Measurements from ENCODE around the gene PALMD.

The PALMD gene

DNA sequence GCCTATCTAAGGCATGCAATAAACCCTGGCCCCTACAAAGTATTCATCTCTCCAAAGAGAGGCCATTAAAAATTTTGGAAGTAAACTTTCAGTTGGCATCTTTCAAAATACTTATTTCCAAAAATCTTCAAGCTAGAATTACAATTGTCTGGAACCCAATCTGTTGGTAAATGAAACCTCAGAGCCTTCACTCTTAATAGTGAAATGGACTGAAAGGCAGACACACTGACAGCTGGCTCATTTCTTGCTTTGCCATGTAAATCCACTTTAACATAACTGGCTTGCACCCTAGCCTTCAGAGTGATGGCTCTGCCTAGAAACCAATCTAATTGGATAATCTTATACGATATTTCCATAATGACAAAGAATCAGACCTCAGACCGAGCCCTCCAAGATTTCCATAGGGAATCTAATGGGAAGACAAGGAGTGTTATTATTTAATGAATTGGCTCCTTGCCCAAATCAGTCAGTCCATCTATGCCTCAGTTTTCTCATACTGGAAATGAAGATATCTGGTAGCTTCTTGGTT, 9.2 kb upstream of the PALMD start:
- no peak for DNase-seq

DNA sequence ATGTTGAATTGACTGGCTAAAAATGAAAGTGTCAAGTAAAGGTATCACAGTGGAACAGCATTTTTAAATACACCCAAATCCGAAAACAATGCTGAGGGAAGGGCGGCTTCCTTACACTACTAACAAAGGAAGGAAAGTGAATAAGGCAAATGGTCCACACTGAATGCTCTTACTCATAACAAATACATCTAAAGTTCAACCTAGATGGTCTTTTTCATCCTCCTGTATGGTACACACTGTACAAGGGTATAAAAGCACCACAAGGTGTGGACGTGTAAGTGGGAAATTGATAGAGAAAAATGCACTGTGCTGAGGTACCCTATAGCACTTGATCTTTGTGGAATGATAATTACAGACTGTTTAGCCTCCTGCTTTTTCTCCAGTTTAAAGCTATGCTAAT, 7.1 kb upstream of the PALMD start:
- DNase-seq: no peak

DNA sequence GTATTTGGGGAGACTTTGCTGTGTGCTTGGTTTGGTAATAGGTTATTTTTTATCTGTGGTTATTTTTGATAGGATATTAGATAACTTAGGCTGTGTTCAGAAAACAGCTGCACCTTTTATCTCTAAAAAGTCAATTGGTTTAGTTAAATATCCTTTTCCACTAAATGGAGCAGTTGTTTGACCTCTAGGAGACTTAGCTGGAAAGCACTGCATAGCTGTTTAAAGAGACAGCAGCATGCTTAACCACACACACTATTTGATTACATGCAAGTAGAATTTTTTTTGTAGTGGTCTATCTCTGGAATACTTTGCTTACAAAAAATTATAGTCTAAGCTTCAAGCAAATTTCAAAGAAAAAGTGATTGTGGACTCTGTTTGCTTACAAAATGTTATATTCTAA, 6.5 kb upstream of the PALMD start:
- no peak for DNase-seq

DNA sequence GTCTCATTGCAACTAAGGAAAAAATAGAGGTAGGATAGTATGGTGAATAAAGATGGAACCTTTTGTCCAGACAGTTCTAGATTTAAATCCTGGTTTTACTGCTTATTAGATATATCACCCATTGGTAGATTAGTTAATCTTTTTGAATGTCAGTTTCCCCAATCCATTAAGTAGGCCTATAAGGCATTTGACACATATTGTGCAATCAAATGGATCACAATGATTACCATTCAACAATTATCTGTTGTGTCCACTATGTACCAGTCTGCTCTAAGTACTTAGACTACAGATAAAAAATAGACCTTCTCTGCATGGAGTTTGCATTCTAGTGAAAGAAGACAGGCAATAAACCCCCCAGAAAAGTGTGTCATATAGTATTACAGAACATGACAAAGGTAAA, 6.0 kb upstream of the PALMD start:
- no peak for DNase-seq

DNA sequence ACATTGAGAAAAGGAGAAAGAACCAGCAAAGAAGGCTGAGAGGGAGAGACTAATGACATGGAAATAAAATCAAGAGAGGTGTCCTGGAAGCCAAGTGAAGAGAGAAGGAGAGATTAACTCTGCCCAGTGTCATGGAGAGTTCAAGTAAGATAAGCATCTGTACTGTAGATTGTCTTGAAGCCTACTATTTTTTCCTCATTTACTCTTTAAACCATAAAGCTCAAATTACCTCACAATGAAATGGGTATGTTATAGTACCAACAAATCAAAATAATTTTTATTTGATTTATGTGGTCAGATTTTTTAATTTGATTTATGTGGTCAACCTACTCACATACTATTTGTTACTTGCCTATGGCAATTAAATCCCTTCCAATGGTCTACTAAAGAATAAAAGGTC, 5.2 kb upstream of the PALMD start:
- DNase-seq: no peak

DNA sequence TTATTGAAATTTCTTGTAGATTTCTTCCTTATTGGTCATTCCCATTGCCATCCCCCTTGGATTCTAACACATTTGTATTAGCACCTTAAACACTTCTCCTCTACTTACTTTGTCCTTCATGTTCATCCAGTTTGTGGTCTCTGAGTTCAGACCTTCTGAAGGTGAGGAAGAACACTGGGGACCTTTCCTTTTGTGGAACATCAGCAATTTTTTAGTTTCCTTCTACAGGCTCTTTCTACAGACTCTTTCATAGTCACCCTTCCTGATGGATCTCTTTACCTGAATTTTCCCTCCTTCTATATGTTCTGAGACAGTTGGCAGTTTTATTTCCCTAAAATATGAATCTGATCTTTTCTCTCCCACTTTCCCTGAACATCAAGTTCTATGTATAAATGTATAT, 4.4 kb upstream of the PALMD start:
- no peak for DNase-seq

DNA sequence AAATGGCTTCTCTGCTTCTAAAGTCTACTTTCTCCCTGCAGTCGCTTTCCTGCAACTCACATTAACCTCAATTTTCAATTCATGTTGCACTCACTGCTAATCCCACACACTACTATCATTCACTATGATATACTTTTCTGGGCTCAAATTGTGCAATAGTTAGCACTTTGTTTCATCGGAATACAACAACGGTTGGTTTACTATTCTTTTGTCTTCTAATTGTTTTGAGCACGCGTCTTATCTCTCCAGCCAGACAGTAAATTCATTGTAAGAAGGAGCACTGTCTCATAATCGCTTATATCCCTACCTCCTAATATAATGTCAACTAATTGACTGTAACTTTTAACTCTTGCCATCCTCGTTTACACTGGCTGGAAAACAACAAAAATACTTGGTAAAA, 3.9 kb upstream of the PALMD start:
- DNase-seq: no peak

DNA sequence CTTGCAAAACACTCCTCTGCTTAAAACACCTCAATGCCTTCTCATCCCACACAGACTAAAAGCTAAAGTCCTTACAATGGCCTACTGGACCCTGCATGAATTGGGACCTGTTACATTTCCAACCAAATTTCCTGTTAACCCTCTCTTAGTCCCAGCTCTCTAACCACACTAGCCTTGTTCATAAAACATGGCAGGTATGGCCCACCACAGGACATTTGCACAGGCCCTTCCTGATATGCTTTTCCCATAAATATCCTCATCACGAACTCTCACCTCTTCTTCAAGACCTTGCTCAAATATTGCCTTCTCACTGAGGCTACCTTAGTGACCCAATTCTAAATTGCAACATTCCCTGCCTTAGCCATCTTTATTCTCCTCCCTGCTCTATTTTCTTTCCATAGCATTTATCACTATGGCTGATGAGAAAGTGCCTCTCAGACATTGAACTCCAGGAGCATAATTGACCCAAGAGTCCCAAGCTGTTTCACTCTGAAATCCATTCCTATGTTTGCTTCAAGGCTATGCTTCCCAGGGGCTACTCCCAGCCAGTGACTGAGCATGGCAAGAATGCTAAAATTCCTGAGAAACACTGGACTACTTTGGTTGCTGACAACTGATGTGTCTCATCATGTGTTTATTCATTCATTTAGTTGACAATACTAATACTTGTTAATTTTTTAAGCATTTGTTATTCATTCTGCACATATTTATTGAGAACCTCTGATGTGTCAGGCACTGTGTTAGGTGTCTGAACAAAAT, 2.7 kb upstream of the PALMD start:
- no peak for DNase-seq

DNA sequence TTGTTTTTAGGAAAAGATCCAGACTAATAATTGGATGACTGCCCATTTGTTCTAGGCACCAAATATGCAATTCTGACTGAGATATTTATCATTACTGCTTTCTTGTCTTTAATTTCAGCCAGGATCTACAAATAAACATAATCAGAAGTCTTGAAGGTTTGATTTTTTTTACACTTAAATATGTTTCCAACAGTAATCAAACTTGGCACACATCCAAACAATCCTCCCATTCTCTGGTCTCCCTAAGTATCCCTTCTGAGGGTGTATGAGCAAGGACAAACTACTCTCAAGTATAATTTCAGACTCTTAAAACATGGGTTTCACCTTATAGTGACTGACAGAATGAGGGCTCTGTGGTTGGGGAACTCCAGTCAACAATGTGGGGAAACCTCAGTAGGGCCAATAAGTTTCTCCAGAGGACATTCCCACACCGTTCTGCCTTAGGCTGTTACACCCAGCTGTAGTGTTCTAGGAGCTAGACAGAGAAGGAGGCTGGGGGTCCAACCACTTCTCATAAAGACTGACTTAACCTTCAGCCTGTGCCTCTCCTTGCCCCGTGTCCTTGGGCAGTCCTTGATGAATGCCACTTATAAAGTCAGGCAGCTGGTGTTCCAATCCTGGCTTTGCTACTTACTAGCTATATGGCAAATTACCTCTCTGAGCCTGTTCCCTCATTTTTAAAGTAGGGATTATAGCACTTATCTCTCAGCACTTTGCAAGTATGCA, 1.5 kb upstream of the PALMD start:
- no peak for DNase-seq

DNA sequence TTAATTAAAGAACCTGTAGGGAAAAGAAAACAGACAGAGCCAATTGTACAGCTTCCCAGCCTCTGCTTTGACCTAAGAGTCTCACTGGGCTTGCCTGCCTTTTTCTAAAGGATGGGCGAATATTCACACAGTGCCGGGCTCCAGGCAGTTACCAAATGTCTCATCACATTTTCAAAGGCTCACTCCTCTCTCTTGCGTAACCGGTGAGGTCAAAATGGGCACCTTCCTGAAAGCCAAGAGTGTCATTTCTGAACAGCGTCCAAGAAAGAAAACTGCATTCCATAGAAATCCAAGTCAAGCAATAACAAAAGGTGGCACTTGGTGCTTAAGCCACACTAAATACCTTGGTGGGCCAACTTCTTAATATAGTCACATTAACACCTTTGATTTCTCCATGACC, 710 bp upstream of the PALMD start:
- no peak for DNase-seq

DNA sequence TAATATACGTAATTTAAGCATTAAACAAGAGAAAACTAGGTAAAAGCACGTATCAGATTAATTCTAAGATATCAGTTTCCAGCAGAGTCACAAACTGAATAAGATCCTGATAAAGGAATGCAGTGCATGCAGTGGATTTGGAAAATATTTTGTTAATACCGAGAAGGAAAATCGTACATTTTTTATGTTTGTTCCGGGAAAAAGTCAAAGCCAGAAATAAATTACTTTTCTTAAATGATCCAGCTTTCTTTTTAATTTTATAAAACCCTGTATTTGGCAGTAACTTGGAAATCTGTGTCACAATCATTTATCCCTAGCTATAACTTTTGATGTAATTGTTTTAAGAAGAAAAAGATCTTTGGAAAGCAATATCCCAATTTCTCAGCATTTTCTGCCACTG, 955 bp downstream of the PALMD start:
- no peak for DNase-seq

DNA sequence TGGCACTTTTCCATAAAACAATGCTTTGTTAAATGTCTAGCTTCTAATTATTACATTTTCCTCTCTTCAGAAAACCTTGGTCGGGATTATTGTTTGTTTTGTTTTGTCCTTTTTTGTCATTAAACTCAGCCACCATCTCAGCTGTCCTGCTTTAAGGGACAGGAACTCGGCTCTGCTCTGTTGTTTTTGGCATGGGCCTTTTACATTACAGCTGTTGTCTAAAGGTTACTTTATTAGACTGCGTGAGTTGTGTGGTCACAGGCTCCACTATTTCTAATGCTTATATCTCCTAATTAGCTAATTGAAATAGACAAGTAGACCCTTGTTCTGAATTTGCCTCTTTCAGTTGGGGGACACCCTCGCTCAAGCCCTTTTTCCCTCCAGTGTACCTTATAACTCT, 1.6 kb downstream of the PALMD start:
- no peak for DNase-seq

DNA sequence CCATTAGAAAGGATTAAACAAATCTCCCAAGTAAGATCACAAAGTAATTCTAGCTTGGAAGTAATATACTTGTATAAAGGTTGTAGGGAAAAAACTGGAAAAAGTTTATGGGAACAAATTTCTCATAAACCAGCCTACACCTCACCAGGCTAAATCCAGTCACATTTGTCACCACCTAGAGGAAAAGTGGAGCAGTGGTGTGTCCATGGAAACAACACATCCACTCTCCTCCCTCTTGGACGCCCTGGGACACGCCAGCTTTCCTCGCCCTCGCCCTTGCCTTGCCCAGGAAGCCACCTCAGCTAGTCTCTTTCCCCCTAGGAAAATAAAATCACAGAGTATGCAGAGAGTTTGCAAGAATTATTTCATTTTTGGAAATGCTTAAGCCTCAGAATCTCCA, 2.2 kb downstream of the PALMD start:
- DNase-seq: no peak

DNA sequence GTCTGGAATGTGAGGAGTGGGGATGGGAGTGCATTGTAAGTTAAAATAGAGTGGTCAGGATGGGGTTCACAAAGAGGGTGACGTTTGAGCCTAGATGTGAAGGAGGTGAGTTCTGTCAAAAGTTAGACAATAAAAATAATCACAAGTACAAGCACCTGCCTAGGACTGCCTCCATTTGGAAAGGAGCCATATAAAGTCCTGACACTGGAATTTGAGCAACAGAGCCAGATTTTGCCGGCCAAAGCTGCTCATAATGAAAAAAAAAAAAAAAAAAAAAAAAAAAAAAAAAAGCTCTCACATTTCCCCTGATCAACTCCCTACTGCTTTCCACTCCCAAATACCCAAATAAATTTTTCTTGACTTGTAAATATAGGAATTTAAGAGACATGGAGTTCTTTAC, 4.1 kb downstream of the PALMD start:
- no peak for DNase-seq

DNA sequence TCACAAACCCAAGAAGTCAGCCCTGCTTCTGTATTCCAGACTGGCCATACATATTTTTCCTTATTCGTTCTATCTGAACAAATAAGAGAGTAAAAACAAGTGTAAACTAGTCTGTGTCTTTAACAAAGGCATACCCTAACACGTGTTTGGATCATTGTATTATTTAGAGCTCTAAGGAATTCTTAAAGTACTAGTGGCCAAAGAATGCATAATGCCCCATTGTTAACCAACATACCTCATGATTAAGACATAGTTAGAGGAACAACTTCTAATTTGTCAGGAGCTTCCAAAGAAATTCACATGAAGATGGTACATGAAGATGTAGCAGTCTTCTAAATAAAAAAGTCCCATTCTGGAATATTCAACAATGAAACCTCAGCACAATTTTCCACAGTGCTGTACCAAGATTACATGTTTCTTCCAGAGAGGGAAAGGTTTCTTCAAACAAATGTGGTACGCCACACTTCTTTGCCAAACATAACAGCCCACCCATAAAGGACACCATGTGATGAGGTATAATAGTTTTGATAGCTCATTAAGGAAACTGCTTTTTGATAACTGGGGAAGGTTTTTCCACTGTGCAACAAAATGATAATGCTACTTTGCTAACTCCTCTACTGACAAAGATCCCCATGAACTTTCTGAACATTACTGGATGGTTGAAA, 5.0 kb downstream of the PALMD start:
- DNase-seq: no peak

DNA sequence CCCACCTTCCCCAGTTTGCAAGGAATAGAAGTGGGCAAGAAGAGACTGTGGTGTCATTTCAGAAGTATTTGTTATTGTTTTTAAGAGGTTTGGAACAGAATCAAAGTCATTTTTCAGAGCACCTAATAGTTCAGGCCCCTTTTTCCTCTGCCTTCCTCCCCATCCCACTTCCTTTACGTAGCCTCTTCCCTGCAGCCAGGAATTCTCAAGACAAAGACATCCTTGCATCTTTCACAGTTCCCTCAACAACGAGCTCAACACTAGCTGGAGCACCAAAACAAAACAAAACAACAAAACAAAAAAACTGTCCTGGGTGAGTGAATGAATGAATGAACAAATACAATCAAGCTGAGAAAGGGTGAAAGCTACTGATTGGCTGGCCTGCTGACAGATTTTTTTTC, 7.0 kb downstream of the PALMD start:
- no peak for DNase-seq

DNA sequence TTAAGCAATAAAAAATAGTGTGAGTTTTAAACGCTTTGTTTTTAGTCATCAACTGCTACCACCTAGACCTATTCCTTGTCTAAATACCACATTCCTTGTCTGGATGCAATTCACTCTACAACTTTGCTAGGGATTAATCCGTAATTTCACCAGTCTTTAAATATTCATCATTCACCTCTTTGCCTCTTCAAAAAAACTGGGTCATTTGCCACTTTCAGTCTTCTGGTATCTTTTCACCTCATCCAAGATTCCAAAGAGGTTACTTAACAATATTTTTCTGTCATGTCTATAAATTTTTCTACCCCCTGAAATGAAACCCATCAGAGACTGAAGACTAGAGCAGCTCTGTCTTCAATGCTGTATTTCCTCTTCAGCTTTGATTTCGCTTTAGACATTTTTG, 9.5 kb downstream of the PALMD start:
- DNase-seq: no peak

DNA sequence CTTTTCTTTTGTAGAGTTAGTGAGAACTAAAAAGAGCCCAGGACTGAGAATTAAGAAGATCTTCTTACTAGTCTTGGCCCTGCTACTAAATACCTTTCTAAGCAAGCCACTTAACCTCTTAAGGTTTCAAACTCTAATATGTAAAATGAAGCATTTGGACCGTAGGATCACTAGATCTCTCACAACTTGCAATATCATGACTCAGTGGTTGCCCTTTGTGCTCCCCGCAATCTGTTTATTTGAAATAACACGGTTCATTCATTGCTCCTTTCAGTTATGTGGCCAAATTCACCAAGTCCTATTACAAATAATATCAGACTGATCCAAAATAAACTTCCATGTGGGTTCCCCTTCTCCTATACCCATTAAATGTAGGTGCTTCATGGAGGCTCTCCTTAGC, 10.8 kb downstream of the PALMD start:
- no peak for DNase-seq

DNA sequence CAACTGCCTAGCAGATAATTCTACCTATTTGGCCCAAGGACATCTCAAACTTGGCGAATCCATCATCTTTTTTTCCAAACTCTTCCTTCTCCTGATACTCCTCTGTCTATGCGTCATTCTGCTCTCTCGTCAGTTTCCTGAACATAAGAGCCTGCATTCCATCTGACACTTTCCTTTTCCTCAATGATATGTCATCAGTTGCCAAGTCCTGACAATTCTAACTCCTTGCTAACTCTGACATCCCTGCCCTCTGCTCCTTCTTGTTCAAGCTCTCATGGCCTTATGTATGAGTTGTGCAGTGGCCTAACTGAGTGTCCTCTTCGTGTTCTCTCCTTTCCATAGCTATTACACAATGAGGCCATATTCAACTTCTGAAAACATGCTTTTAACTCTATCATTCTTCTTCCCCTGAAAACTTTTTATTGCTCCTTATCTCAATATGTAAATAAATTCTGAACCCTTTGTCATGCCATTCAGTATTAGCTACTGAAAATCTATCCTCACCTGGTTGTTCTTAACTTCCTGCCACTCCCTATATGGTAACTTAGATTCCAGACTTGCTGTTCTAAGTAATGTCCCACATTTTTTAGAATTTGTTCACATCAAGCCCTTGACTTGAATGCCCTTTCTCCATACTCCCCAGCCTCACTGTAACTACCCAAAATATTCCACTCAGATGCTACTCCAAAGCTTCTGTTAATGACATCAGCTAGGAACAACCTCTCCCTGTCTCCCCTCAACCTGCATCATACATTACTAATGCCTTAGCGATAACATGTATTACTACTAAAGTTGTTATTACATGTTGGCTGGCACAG, 11.5 kb downstream of the PALMD start:
- DNase-seq: no peak

DNA sequence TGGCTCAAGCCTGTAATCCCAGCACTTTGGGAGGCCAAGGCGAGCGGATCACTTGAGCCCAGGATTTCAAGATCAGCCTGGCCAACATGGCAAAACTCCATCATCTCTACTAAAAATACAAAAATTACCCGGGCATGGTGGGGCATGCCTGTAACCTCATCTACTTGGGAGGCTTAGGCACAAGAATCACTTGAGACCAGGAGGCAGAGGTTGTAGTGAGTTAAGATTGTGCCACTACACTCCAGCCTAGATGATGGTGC, 12.0 kb downstream of the PALMD start:
- no peak for DNase-seq

DNA sequence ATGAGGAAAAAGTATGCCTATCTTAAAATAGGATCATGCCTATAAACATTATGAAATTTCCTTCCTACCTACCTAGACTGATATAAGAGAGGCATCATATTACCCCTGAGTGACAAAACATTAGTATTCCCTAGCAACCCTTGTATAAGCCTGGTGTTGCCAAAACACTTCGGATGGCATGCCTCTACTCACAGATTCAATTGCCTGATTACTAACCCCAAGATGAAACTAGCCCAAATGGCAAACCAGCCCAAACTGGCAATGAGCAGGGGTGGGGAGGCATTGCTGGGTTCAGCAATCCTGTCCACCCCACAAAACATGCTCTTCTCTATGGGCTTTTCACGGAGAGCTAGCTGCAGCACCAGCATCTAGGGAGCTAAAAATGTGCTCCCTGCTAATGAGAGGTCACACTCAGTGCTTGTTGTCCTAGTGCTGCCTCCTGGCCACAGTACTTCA, 13.9 kb downstream of the PALMD start:
- peak in 1 of 2 experiments; percentile 30 for DNase-seq

DNA sequence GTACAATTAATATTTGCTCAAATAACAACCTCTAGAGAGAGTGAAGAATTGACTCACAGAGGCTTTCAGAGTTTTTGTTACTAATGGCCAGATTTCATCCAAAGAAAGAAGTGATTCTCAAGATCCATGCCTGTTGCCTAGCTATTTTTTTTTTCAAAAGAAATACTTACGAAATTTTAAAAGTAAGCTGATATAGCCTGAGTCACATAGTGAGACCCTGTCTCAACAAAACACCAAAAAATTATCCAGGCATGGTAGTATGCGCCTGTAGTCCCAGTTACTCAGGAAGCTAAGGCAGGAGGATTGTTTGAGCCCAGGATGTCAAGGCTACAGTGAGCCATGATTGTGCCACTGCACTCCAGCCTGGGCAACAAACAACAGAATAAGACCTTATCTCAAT, 14.6 kb downstream of the PALMD start:
- no peak for DNase-seq

DNA sequence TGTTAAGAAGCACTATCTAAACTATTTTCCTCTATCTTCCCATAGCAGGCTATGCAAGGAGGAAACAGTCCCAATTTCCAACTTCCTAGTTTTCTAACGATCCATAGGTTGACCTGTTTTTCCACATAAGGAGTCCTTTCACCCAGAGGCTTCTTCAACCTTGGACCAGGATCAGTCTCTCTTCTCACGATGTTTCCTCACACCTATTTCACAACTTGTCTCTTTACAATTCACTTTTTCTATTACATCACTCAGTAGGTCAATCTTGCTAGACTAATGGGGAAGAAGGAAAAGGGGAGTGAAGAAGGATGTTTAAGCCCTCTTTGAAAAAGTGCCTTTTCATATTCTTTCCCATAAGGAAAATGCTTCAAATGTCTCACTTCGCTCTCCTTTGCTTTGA, 15.9 kb downstream of the PALMD start:
- DNase-seq: no peak
